GM12878 (cell line): ENCODE measurements around the gene S100A2. TPM values are rescaled to one million over a fixed set of nuclear protein-coding genes. Genes with fewer than 3 reads are reported as not detected.

Experiments used
- ATAC-seq: fragments of 200-7000 bp; cut with Tn5 transposase; 3 replicates; pipeline ENCODE4 v1.9.1; 2020; ENCODE audit warnings: mild to moderate bottlenecking, moderate library complexity
- BruUV-seq: library from RNA; stranded (reverse); fragments of 400-500 nt; replicated peaks from 2 replicates; lab custom pipeline; 2021; lab: Mats Ljungman, UMichigan
- CTCF ChIA-PET: fragments of 300-600 bp; sonication (Branson Sonifier 250); formaldehyde crosslinking; extraction: SDS; loops from one replicate; lab custom pipeline; 2021; ENCODE audit warnings: inconsistent platforms; lab: Yijun Ruan, JAX
- POLR2A ChIA-PET: fragments of 350-600 bp; formaldehyde crosslinking; extraction: SDS; loops from one replicate; lab custom pipeline; 2021; ENCODE audit warnings: inconsistent platforms; lab: Charles Lee
- RAD21 ChIA-PET: fragments of 300-600 bp; sonication (Branson Sonifier 250); formaldehyde crosslinking; loops from one replicate; lab custom pipeline; 2023; ENCODE audit warnings: antibody characterized with exemption; ENCODE audit not compliant: unreplicated experiment; lab: Charles Lee
- SMC1A ChIA-PET: fragments of 300-600 bp; sonication (Branson Sonifier 250); formaldehyde crosslinking; loops from one replicate; lab custom pipeline; 2023; ENCODE audit not compliant: unreplicated experiment, uncharacterized antibody; lab: Charles Lee
- DNase-seq: peaks from one replicate; pipeline ENCODE4 v3.0.0-alpha.2; 2011; ENCODE audit warnings: low read depth, low spot score
- FAIRE-seq: peaks from 3 replicates; lab custom pipeline; 2011; peaks lifted over from hg19 to GRCh38; lab: Jason Lieb, UNC
- H2AFZ ChIP-seq: 2 replicates; pipeline ENCODE4 v1.6.0; 2011; ENCODE audit warnings: low read depth, low read length, control low read depth; ENCODE audit not compliant: control insufficient read depth
- H3K27ac ChIP-seq: 2 replicates; pipeline ENCODE4 v1.5.1; 2011; ENCODE audit warnings: control low read depth; ENCODE audit not compliant: control insufficient read depth, insufficient read depth
- H3K27me3 ChIP-seq, 2 experiments: replicated peaks in 1 of 2; 2 replicates each; pipeline versions ENCODE4 v1.6.0 to v1.6.1; 2011; ENCODE audit warnings: low read length in 1 of 2; ENCODE audit not compliant: control insufficient read depth in 2 of 2, insufficient read depth in 2 of 2
- H3K36me3 ChIP-seq, 2 experiments: 2 replicates each; pipeline ENCODE4 v1.5.1; 2011; ENCODE audit warnings: low read length in 1 of 2; ENCODE audit not compliant: control insufficient read depth in 2 of 2, insufficient read depth in 2 of 2
- H3K4me1 ChIP-seq: 2 replicates; pipeline ENCODE4 v1.6.1; 2011; ENCODE audit warnings: mild to moderate bottlenecking, low read length, moderate library complexity, mixed read lengths; ENCODE audit not compliant: control insufficient read depth, insufficient read depth
- H3K4me2 ChIP-seq: 2 replicates; pipeline ENCODE4 v1.6.0; 2011; ENCODE audit warnings: control low read depth; ENCODE audit not compliant: control insufficient read depth, insufficient read depth
- H3K4me3 ChIP-seq: fragments of 200-600 bp; sonication (generic); 2 replicates; pipeline ENCODE4 v1.5.1; 2016
- H3K79me2 ChIP-seq: 2 replicates; pipeline ENCODE4 v1.6.0; 2011; ENCODE audit warnings: low read length; ENCODE audit not compliant: control insufficient read depth, insufficient read depth
- H3K9ac ChIP-seq: 2 replicates; pipeline ENCODE4 v1.8.0; 2011; ENCODE audit warnings: low read length, control low read depth, mixed read lengths; ENCODE audit not compliant: control insufficient read depth, insufficient read depth
- H3K9me3 ChIP-seq: replicated peaks from 3 replicates; pipeline ENCODE4 v1.5.1; 2011; ENCODE audit warnings: mild to moderate bottlenecking, low read length; ENCODE audit not compliant: control insufficient read depth, insufficient read depth
- H4K20me1 ChIP-seq: 2 replicates; pipeline ENCODE4 v1.6.0; 2011; ENCODE audit not compliant: control insufficient read depth, insufficient read depth
- CBX5 ChIP-seq: sonication (generic); IDR thresholded peaks from 2 replicates; pipeline ENCODE4 v1.6.1; 2016; ENCODE audit warnings: low read depth, moderate library complexity, mild to moderate bottlenecking, inconsistent platforms
- CEBPZ ChIP-seq: fragments of 150-350 bp; IDR thresholded peaks from 2 replicates; pipeline ENCODE4 v1.6.1; 2016; ENCODE audit warnings: low read depth, low read length
- EED ChIP-seq: sonication (generic); IDR thresholded peaks from 2 replicates; pipeline ENCODE4 v1.6.1; 2016; ENCODE audit warnings: antibody characterized with exemption, low read depth
- GATAD2B ChIP-seq: fragments of 450-650 bp; conservative IDR thresholded peaks from 2 replicates; pipeline ENCODE4 v1.6.1; 2017; ENCODE audit warnings: low read depth, mild to moderate bottlenecking, moderate library complexity
- LARP7 ChIP-seq: fragments of 450-650 bp; IDR thresholded peaks from 2 replicates; pipeline ENCODE4 v1.6.1; 2017; ENCODE audit warnings: mild to moderate bottlenecking
- MLLT1 ChIP-seq: fragments of 450-650 bp; IDR thresholded peaks from 2 replicates; pipeline ENCODE4 v1.6.1; 2016; ENCODE audit warnings: mild to moderate bottlenecking
- RELB ChIP-seq: fragments of 450-650 bp; IDR thresholded peaks from 2 replicates; pipeline ENCODE4 v1.6.1; 2017; ENCODE audit warnings: low read depth, mild to moderate bottlenecking, moderate library complexity
- ZBTB11 ChIP-seq: fragments of 450-650 bp; formaldehyde crosslinking; IDR thresholded peaks from 2 replicates; pipeline ENCODE4 v1.5.0; 2022; ENCODE audit warnings: mild to moderate bottlenecking, missing genetic modification characterization
- ZNF24 ChIP-seq: fragments of 450-650 bp; IDR thresholded peaks from 2 replicates; pipeline ENCODE4 v1.6.1; 2017; ENCODE audit warnings: antibody characterized with exemption, mild to moderate bottlenecking
- WGBS: methylation state at CpG from one replicate; pipeline ENCODE4 v1.1.6; 2016; ENCODE audit warnings: low lambda C conversion rate; ENCODE audit not compliant: insufficient replicate concordance, insufficient coverage; ENCODE audit errors: missing lambda C conversion rate; 5-methylcytosine and 5-hydroxymethylcytosine counted together
- in situ Hi-C: fragments of 300-500 bp; cut with MboI; formaldehyde crosslinking; loops from 9 replicates; pipeline ENCODE4 v1.14.3; 2018; ENCODE audit warnings: mixed read lengths
- intact Hi-C: fragments of 100-400 bp; cut with micrococcal nuclease; formaldehyde crosslinking; loops from one replicate; pipeline ENCODE4 v1.14.2; 2022; ENCODE audit not compliant: unreplicated experiment
- polyA plus RNA-seq, 11 experiments: library from polyadenylated mRNA; depleted of rRNA in 4 of 11; unstranded in 6 of 11; stranded (reverse) in 5 of 11; fragments of >200 nt; fragmentation: Nextera tagmentation in 4 of 11; fragmentation: Illumina TruSeq in 1 of 11; extraction: Ambion mirVana in 4 of 11; extraction: Trizol in 1 of 11; gene quantifications; 1 replicate in 1 of 11; 2 replicates in 10 of 11; pipeline versions ENCODE4 v1.2.1 to v1.2.3, GENCODE V29; 2011 to 2016; ENCODE audit warnings: inconsistent platforms in 2 of 11, missing spikeins in 2 of 11, low read depth in 1 of 11
- total RNA-seq, 4 experiments: library from RNA; depleted of rRNA in 3 of 4; stranded (reverse); fragments of >200 nt in 3 of 4; fragmentation: Illumina TruSeq in 1 of 4; extraction: Trizol in 1 of 4; gene quantifications; 2 replicates each; pipeline versions ENCODE4 v1.2.1 to v1.2.3, GENCODE V29; 2013 to 2021
- TF ChIP-seq, protein P1 (sequence below): IDR thresholded peaks from 2 replicates; pipeline ENCODE4 v1.6.1; 2012; ENCODE audit warnings: low read length, inconsistent platforms

S100A2 gene
- total and polyA plus RNA-seq, 10 of the 15 experiments (the other 5 are each of a cell fraction or from before 2014, with no cell fraction given), result 0.11 to 1.5 (median 0.59) TPM; not detected in 2

DNA sequence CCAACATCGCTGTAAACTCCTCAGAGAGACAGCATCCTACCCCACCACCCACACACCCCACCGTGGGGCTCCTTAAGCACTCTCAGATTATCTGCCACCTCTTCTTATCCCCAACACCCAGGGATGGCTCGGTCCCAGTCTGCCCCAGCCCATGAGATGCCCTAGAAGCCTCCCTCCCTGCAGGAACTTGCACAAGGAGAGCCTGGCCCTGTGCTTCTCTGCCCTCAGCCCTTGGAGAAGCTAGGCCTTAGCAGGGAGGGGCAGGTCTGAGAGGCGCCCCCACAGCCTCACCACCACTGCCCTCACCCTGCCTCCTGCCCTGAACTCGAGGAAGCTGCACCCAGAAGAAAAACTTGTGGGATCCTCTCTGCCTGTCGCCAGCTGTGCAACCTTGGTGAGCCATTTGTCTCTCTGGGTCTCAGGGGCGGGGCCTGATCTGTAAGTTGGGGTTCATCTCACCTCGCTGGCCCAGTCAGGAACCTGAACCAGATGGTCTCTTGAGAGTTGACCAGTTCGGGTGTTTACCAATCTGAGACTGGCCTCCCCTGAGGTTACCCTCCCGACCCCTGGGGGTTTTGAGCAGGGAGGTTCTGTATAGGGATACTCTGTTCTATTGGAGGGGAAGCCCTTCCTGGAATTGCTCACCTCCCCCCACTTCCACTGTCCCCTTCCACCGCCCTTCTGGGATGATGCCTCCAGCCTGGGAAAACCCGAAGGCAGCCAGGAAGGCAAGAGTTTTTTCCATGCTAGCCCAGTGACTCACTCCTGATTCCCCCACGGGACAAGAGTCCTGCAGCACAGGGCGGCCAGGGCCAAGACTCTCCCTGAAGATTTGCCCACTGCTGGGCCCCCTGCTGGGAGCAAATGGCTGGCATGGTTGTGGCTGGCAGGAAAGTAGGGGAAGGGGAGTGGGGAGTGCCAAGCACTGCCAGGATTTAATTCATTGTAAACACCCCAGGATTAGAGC lies 16.6 kb downstream of the S100A2 start, which contains the start of gene S100A3:
Gene S100A3, minus strand, starts transcription at position 537 of the 967 bp plus-strand sequence. CDS start 773 bp downstream, outside the sequence.
- Histone ChIP-seq H3K79me2 (no peaks in the 10 kb centered on the region), H3K27ac (no peak within 1 kb of the TSS), H3K4me1 (peaks cover 15% of the 10 kb centered on the region), H3K36me3 (no peaks in the 10 kb centered on the region), H3K4me3 (no peak within 1 kb of the TSS), H3K27me3 (no peaks in the 10 kb centered on the region), H3K4me2 (no peak within 1 kb of the TSS), H2AFZ (no peak within 1 kb of the TSS), H3K9me3 (no peaks in the 10 kb centered on the region), H4K20me1 (no peaks in the 10 kb centered on the region), H3K9ac (no peak within 1 kb of the TSS)
- POLR2A ChIA-PET, result interaction anchor here (1.5 kb wide), 1 partner anchor 9 kb away, joined by 7 read pairs; no protein-coding TSS in a partner anchor
- in situ Hi-C loops (no loop called here), intact Hi-C loops (no loop called here)
- FAIRE-seq (no peak), ATAC-seq (no peak), DNase-seq (no peak)
- CTCF ChIA-PET, result interaction anchor here (1.2 to 3.4 kb wide), 3 partner anchors 16 to 19 kb away, joined by 4 to 27 read pairs (median 6); no protein-coding TSS in a partner anchor
- SMC1A ChIA-PET, result interaction anchor here (0.9 to 1.7 kb wide), 2 partner anchors 8 to 19 kb away, joined by 3 to 5 read pairs; no protein-coding TSS in a partner anchor
- BruUV-seq, result no TSS peak
- WGBS, result 18% methylated on average over 14 of the region's 14 CpGs
- RAD21 ChIA-PET, result no interaction called here
- TF ChIP-seq, protein P1, sequence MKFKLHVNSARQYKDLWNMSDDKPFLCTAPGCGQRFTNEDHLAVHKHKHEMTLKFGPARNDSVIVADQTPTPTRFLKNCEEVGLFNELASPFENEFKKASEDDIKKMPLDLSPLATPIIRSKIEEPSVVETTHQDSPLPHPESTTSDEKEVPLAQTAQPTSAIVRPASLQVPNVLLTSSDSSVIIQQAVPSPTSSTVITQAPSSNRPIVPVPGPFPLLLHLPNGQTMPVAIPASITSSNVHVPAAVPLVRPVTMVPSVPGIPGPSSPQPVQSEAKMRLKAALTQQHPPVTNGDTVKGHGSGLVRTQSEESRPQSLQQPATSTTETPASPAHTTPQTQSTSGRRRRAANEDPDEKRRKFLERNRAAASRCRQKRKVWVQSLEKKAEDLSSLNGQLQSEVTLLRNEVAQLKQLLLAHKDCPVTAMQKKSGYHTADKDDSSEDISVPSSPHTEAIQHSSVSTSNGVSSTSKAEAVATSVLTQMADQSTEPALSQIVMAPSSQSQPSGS, result no peak
- TF ChIP-seq CEBPZ (no peak), ZBTB11 (CRISPR knock-in tag) (no peak), ZNF24 (no peak), MLLT1 (no peak), LARP7 (no peak), GATAD2B (no peak), RELB (no peak), CBX5 (no peak), EED (no peak)
